Gastroesophageal sphincter (tissue), 4 donors: Measurements from ENCODE around the gene SLC4A9. TPM values are rescaled to one million over a fixed set of nuclear protein-coding genes. Genes with fewer than 3 reads are reported as not detected.
A peak's percentile ranks its signal among the peaks of the same experiment; 100 is the strongest.
"Not testable (repeated sequence)": the region's sequence is repeated elsewhere in the genome, so short reads cannot be mapped to it uniquely, and the experiment has no call there.

Source experiments
- ATAC-seq: fragments of 150-250 bp; one replicate; pipeline ENCODE4 v1.9.1; 2016; ENCODE audit warnings: mild to moderate bottlenecking, moderate library complexity
- H3K27ac ChIP-seq, 4 donors: fragments of 200-600 bp; sonication (generic) in 3 of 4; 1 replicate in 3 of 4; 2 replicates in 1 of 4; pipeline ENCODE4 v1.5.1; 2016 to 2019
- H3K27me3 ChIP-seq: fragments of 200-600 bp; sonication (generic); one replicate; pipeline ENCODE4 v1.5.1; 2019
- H3K36me3 ChIP-seq, 2 donors: fragments of 200-600 bp; sonication (generic); one replicate each; pipeline ENCODE4 v1.5.1; 2019; ENCODE audit warnings: control low read depth in 1 of 2
- H3K4me1 ChIP-seq, 3 donors: fragments of 200-600 bp; sonication (generic); 1 replicate in 2 of 3; 2 replicates in 1 of 3; pipeline ENCODE4 v1.5.1; 2016 to 2019; ENCODE audit warnings: control low read depth in 2 of 3
- H3K4me3 ChIP-seq, 2 donors: fragments of 200-600 bp; sonication (generic); one replicate each; pipeline ENCODE4 v1.5.1; 2019; ENCODE audit warnings: mild to moderate bottlenecking in 1 of 2, moderate library complexity in 1 of 2
- H3K9me3 ChIP-seq, 3 donors: fragments of 200-600 bp; sonication (generic); one replicate each; pipeline ENCODE4 v1.5.1; 2017 to 2019; ENCODE audit warnings: control low read depth in 2 of 3
- EP300 ChIP-seq: sonication (generic); formaldehyde crosslinking; IDR thresholded peaks from one replicate; pipeline ENCODE4 v1.6.1; 2017; ENCODE audit warnings: antibody characterized with exemption, mild to moderate bottlenecking
- POLR2A ChIP-seq, 2 donors: fragments of 450-650 bp; IDR thresholded peaks; one replicate each; pipeline ENCODE4 v1.6.1; 2017; ENCODE audit warnings: antibody characterized with exemption in 2 of 2, mild to moderate bottlenecking in 2 of 2, moderate library complexity in 1 of 2
- POLR2AphosphoS5 ChIP-seq: sonication (generic); formaldehyde crosslinking; IDR thresholded peaks from one replicate; pipeline ENCODE4 v1.6.1; 2017; ENCODE audit warnings: antibody characterized with exemption
- WGBS, 2 donors: methylation state at CpG; one replicate each; pipeline ENCODE4 v1.1.5; 2018; ENCODE audit warnings: low coverage in 1 of 2; 5-methylcytosine and 5-hydroxymethylcytosine counted together
- total RNA-seq, 4 donors: library from RNA; depleted of rRNA; stranded (reverse); fragments of >200 nt; gene quantifications; one replicate each; pipeline ENCODE4 v1.1.0, GENCODE V29; 2016
- TF ChIP-seq, protein P1 (sequence below), 4 experiments: fragments of 200-600 bp in 2 of 4; fragments of 450-650 bp in 2 of 4; sonication (generic) in 1 of 4; IDR thresholded peaks; one replicate each; pipeline ENCODE4 v1.5.1; 2017 to 2019; ENCODE audit warnings: antibody characterized with exemption in 4 of 4, mild to moderate bottlenecking in 2 of 4, moderate library complexity in 2 of 4

Gene SLC4A9
- total RNA-seq, 4 donors from 2014 or later, result not detected

DNA sequence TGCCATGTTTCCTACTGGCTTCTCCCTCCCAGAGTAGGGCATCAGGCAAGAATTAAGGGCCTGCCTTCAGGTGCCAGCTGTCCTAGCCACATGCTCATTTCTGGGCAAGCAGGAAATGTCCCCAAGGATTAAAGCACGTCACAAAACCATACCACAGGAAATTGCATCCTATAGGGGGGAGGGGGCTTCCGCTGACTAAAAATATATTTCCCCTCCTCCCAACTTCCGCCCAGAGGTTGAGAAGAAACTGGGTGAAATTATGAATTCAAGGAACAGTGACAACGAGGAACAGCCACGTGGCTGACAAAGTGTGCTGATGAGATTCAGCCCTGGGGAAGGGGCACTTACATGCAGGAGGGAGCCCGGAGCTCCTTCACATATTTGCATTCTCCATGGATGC, 17.7 kb upstream of the SLC4A9 start:
- TF ChIP-seq, protein P1, sequence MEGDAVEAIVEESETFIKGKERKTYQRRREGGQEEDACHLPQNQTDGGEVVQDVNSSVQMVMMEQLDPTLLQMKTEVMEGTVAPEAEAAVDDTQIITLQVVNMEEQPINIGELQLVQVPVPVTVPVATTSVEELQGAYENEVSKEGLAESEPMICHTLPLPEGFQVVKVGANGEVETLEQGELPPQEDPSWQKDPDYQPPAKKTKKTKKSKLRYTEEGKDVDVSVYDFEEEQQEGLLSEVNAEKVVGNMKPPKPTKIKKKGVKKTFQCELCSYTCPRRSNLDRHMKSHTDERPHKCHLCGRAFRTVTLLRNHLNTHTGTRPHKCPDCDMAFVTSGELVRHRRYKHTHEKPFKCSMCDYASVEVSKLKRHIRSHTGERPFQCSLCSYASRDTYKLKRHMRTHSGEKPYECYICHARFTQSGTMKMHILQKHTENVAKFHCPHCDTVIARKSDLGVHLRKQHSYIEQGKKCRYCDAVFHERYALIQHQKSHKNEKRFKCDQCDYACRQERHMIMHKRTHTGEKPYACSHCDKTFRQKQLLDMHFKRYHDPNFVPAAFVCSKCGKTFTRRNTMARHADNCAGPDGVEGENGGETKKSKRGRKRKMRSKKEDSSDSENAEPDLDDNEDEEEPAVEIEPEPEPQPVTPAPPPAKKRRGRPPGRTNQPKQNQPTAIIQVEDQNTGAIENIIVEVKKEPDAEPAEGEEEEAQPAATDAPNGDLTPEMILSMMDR (IDR thresholded peaks at IDR 0.05), result no peak
- no peak for TF ChIP-seq POLR2A (IDR thresholded peaks at IDR 0.05)
- peak; percentile 35 for TF ChIP-seq POLR2AphosphoS5
- TF ChIP-seq EP300, result no peak
- Histone ChIP-seq H3K4me3 (no peak overlapping the region), H3K4me1 (peaks cover 0 to 83% (median 12%) of the 10 kb centered on the region in 3 donors), H3K27me3 (no peaks in the 10 kb centered on the region), H3K27ac (peak overlapping the region in 3 of 4 donors; percentile 55 to 64 (median 61)), H3K9me3 (no peaks in the 10 kb centered on the region), H3K36me3 (peaks cover 0 to 15% of the 10 kb centered on the region in 2 donors)
- 50% methylated on average over 6 of the region's 6 CpGs; no CpG with 5 or more reads in 1 of the 2 donors for WGBS, 2 donors
- no peak for ATAC-seq

DNA sequence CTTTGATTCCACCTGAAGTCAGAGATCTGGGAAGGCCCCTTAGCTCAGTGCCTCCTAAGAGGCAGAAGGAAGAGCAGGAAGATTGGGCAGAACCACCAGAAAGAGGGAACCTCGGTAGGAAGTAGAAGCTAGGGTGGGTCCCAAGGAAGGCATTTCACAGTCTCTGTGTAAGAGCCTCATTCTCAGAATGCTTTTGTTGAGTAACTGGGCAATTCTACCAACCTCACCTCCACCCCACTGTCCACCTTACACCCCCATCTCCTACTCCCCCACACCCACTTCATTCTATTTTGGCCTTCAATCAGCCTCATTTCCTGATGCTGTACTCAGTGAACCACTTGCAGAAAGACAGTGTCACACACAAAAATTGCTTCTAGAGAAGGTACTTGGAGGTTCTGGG, 17.1 kb upstream of the SLC4A9 start:
- TF ChIP-seq, protein P1 (IDR thresholded peaks at IDR 0.05), result no peak
- no peak for TF ChIP-seq POLR2AphosphoS5
- TF ChIP-seq POLR2A (IDR thresholded peaks at IDR 0.05), result no peak
- TF ChIP-seq EP300, result no peak
- WGBS, 2 donors, result 80 to 92% methylated on average over 1 of the region's 1 CpG
- Histone ChIP-seq H3K4me1 (peaks cover 0 to 83% (median 15%) of the 10 kb centered on the region in 3 donors), H3K9me3 (no peaks in the 10 kb centered on the region), H3K27ac (peak overlapping the region in 3 of 4 donors; percentile 55 to 61 (median 61)), H3K36me3 (peaks cover 0 to 15% of the 10 kb centered on the region in 2 donors), H3K27me3 (no peaks in the 10 kb centered on the region), H3K4me3 (no peak overlapping the region)
- ATAC-seq, result no peak

DNA sequence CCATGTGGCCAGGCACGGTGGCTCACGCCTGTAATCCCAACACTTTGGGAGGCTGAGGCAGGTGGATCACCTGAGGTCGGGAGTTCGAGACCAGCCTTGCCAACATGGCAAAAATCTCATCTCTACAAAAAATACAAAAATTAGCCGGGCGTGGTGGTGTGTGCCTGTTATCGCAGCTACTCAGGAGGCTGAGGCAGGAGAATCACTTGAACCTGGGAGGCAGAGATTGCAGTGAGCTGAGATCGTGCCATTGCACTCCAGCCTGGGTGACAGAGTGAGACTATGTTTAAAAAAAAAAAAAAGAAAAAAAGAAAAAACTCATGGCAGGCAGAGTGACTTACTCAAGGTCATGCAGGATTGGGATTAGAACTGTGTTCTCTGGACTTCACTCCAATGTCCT, 16.1 kb upstream of the SLC4A9 start:
- H3K27me3 ChIP-seq, H3K9me3 ChIP-seq, ATAC-seq: not testable (repeated sequence)
- Histone ChIP-seq H3K27ac (peak overlapping the region in 2 of 4 donors; percentile 55 to 88), H3K4me1 (peaks cover 0 to 77% (median 15%) of the 10 kb centered on the region in 3 donors), H3K36me3 (peaks cover 0 to 15% of the 10 kb centered on the region in 2 donors), H3K4me3 (peak overlapping the region in 1 of 2 donors; percentile 66)
- WGBS, 2 donors, result 91% methylated on average over 4 of the region's 8 CpGs; no CpG with 5 or more reads in 1 of the 2 donors

DNA sequence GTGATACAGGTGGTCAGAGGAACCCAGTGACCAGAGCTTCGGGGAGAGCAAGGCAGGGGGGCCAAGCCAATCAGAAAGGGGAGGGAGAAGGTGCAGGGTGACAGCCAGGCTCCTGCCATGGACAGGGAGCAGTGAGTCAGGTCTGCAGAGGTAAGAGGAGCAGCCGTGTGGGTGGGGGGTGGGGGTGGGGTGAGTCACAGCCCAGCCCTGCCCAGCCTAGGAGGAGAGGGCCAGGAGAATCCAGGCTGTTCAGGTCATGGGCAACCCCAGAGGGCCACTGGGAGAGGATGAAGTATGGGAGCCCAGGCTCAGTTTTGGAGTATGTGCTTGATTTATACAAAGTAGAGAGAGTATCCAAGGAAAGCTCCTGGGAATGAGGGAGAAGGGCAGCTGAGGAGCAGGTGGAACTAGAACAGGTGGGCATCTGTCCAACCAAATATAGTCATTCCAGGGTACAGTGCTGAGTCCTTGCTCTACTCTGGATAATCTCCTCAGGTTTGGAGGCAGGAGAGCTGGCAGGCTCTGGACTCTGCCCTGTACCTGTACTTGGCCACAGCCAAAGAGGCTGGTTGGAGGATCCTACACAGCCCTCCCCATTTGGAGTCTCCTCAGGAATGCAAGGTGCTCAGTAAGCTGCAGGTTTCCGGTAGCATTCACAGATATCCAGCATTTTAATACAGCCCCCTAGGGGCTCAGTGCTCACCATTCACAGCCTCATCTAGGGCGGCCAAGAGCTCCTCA, 15.1 kb upstream of the SLC4A9 start:
- peak overlapping the region; percentile 66 to 75 for H3K4me3 ChIP-seq
- H3K36me3 ChIP-seq, result peaks cover 0 to 15% of the 10 kb centered on the region in 2 donors
- no peaks in the 10 kb centered on the region for H3K27me3 ChIP-seq
- H3K4me1 ChIP-seq, result peaks cover 0 to 68% (median 15%) of the 10 kb centered on the region in 3 donors
- ATAC-seq, result no peak
- H3K9me3 ChIP-seq, result no peaks in the 10 kb centered on the region
- TF ChIP-seq, protein P1 (IDR thresholded peaks at IDR 0.05), result no peak
- TF ChIP-seq EP300 (no peak), POLR2AphosphoS5 (no peak), POLR2A (IDR thresholded peaks at IDR 0.05) (no peak)
- peak overlapping the region in 3 of 4 donors; percentile 82 to 88 (median 86) for H3K27ac ChIP-seq
- 79% methylated on average over 3 of the region's 4 CpGs; no CpG with 5 or more reads in 1 of the 2 donors for WGBS, 2 donors

DNA sequence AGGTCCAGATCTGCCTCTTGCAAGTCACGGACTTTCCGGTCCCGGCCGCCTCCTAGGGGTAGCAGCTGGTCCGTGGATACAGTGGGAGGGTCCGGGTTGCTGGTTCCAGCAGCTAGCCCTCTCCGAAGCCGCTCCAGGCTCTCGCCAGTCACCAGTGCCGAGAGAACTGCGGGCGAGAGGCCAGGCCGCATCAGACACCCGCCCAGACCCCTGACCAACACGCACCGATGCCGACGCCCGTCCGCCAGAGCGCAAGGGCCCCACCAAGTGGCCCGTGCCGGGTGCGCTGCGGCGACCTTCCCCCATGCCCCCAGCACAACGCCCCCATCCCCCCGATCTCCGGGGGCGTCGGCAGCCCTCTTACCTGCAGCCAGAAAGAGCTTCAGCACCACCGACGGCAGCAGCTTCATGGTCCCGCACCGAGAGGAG, 14.1 kb upstream of the SLC4A9 start:
- peaks cover 0 to 15% of the 10 kb centered on the region in 2 donors for H3K36me3 ChIP-seq
- H3K4me1 ChIP-seq, result peaks cover 0 to 64% (median 15%) of the 10 kb centered on the region in 3 donors
- peak overlapping the region; percentile 66 to 75 for H3K4me3 ChIP-seq
- no peaks in the 10 kb centered on the region for H3K9me3 ChIP-seq
- peak; percentile 59 for ATAC-seq
- 0 to 8% methylated on average over 2 to 3 of the region's 35 CpGs for WGBS, 2 donors
- TF ChIP-seq, protein P1 (IDR thresholded peaks at IDR 0.05), result peak; percentile 7 to 74 (median 28)
- peak; percentile 12 for TF ChIP-seq POLR2AphosphoS5
- no peak for TF ChIP-seq POLR2A (IDR thresholded peaks at IDR 0.05)
- H3K27ac ChIP-seq, result peak overlapping the region; percentile 25 to 88 (median 84)
- H3K27me3 ChIP-seq, result no peaks in the 10 kb centered on the region
